GM18520 (cell line): ENCODE results near the gene THYN1.

ENCODE experiments used
- ATAC-seq: cut with Tn5 transposase; IDR thresholded peaks from one replicate; pipeline ENCODE4 v1.9.1; 2021; ENCODE audit not compliant: unreplicated experiment

Gene THYN1

GRCh38 chr11:134250675-134251074 lies 2.5 kb downstream of the THYN1 start:
- ATAC-seq: no peak

DNA sequence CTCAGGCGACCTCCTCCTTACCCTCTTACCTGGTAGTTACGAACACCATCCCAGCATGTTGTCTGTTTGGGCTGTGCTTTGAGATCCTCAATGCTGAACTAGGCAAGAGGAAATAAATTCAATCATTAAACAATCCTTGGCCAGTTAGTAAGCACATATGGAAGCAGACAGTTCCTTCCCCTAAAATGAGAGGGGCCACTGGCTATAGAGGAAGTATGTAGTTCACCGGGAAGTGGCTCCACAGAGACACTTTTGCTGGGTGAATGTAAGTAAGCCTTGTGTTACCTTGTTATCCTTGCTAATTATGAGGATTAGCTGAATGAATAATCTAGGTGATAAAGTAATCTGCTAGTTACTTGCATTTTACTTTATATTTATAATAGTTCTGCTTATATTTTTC lies 2.9 kb downstream of the THYN1 start:
- no peak for ATAC-seq

DNA sequence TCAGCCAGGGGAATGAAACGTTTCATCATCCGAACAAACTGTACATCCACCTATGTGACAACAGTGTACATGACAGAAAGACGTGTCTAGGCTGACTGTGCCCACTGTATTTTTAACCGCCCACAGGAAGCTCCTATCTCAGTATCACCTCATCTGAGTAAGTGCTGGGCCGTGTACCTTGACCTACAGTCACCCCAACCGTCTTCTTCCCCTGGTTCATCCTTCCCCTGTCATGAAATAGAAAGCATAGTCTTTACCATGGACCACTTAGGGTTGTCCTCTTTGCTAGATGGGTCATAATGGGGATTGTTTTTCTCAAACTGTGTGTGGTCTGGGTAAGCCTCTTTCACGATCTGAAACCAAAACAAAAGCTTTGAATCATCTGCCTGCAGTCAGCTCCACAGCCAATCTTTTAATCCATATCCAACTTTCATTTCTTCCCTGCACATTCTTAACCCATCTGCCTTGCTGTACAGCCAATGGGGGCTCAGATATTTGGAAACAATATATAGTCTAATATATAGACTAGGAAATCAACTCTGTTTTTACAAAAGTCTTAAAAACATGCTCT lies 4.2 kb downstream of the THYN1 start:
- ATAC-seq: no peak

DNA sequence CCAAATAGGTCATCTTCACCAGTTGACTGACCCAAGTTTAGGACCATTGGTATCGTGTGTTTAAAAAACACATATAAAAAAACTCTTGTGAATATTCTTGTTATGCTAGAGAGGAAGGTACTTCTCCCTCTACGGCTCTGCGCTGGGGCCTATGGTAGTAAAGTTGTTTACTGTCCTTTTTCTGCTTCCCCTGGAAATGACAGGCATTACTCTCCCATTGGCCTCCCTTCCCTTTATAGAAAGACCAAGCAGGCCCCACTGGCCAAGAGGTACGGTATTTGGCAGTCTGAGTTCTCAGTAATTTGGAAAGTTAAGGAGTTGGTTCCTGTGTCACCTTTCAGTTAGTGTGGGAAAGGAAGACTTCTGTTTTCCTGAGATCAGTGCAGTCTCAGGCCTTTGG lies 6.5 kb downstream of the THYN1 start:
- no peak for ATAC-seq

DNA sequence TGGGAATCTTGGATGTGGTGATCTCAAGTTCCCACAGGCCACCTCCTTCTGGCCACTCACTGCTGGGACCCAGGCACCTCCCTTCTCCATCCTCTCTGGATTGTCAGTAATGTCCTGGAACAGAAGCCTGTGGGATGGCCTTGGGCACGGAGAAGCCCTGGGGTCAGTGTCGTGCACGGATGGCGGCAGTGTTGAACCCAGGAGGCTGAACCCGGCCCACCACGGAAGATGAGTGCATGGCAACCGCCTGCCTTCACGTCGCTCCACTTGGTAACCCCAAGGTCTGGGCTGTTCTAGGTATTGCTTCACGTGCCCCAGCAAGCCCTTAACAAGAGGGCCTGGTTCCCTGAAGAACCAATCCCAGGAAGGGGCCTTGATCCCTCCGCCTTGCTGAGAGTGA lies 7.1 kb downstream of the THYN1 start:
- no peak for ATAC-seq

DNA sequence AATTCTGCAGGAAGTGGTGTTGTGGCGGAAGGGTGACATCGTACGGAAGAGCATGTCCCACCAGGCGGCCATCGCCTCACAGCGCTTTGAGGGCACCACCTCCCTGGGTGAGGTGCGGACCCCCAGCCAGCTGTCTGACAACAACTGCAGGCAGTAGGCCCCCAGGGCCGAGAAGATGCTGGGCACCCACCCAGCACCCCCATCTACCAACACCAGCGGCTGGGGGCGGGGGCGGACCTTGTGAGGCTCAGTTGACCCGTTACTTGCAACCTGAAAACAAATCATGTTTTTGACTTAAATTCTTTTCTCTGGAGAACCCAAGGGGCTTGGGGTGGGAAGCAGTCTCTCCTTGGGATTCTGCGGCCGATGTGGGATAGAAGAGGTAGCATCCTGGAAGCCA lies 7.7 kb downstream of the THYN1 start:
- ATAC-seq: no peak

DNA sequence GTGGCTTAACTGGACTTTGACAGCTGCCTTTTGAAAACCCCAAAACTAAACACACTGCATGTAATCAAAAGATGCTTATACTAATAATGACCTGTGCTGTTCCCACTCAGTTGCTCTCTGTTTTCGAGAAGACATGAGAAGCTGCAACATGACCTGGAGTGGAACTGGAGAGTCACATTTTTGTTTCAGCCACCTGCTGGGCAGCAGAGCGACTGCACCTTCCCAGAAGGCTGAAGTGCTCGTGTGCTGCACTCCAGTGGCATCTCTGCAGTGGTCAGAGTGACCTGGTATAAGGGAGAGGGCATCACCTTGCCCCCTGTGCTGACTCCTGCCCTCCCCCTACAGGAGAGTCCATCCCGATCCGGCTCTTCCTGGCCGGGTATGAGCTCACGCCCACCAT lies 8.6 kb downstream of the THYN1 start:
- ATAC-seq: no peak

DNA sequence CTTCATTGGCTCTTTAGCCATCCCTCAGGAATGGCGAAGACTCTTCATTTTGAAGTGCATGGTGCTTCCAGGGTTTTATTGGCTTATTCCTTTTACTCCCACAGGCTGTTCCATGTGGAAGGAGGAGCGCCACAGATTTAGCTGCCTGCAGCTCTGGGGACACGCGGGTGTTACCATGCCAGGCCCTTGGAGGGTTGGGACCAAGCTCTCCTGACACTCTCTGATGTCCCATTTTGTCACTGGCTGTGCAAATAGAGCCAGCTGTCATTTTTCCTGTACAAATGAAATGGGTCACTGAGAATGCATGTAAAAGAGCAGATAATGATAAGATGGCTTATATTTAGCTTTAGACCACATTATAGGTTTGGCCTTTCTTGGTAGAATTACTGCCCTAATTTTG lies 9.2 kb downstream of the THYN1 start:
- ATAC-seq: no peak

DNA sequence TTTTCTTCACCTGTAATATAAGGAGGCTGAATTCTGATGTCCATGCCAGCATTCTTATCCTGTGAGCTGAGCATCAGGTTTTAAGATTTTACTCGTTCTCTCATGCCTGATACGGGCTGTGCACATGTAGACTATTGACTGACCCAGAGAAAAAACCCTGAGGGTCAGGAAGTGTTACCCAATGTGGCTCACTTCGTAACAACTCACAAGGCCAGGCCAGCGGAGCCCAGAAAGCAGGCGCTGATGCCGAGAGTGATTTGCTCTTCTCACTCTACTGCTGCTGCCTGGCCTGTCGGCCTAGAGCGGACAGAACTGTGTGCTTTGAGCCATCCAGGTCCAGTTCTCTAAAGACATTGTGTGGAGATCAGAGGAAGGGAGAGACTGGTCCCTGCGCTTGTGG lies 10.8 kb downstream of the THYN1 start:
- no peak for ATAC-seq

DNA sequence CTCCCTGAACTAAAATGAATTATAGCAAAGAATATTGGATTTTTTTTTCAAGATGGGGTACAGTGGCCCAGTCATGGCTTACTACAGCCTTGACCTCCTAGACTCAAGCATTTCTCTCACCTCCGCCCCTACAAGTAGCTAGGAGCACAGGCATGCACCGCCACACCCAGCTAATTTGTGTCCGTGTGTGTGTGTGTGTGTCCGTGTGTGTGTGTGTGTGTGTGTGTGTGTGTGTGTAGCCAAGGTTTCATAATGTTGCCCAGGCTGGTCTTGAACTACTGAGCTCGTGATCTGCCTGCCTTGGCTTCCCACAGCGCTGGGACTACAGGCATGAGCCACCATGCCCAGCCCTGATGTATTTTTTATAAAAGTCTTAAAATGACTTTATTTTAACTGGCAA lies 12.6 kb downstream of the THYN1 start:
- ATAC-seq: no peak

- no peak for ATAC-seq
Observed at GRCh38 chr11:134238956-134239355, 14.2 kb downstream of the THYN1 start.

DNA sequence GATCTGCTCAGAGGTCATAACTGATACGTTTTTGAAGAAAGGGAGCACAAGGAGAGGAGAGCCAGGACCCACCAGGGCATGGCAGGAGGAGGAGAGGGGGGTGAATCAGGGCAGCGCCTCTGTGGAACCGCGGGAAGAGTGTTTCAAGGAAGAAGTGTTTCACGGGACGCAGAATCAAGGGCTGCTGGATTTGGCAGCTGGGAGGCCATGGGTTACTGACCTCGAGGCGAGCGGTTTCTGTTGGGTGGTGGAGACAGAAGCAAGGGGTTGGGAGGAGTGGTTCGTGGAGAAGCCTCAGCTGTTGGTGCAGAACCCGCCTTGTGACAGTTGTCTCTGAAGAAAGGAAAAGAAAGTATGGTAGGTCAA lies 15.6 kb downstream of the THYN1 start:
- ATAC-seq: no peak

- no peak for ATAC-seq
Observed at GRCh38 chr11:134236834-134237556, 16.2 kb downstream of the THYN1 start.

- no peak for ATAC-seq
Observed at GRCh38 chr11:134235399-134235798, 17.8 kb downstream of the THYN1 start.

GRCh38 chr11:134233729-134234179 lies 19.4 kb downstream of the THYN1 start:
- ATAC-seq: no peak

- no peak for ATAC-seq
Observed at GRCh38 chr11:134231958-134232659, 21.0 kb downstream of the THYN1 start.

DNA sequence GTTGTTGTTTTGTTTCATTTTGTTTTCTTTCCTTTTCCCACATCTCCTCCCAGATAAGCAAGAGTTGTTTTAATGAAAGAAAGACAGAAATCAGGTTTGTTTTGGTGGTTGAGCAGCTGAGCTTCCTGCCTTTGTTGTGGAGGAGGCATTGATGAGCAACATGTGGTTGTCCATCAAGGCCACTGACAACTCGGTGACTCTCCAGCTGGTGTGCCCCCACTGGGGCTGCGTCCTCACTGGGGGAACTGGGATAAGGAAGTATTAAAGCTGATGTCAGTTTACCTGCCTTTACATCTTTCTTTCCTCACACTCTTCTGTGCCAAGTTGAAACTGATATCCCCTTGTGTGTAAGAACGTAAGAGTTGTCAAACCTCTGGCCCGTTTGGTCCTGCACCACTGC lies 22.8 kb downstream of the THYN1 start:
- no peak for ATAC-seq

DNA sequence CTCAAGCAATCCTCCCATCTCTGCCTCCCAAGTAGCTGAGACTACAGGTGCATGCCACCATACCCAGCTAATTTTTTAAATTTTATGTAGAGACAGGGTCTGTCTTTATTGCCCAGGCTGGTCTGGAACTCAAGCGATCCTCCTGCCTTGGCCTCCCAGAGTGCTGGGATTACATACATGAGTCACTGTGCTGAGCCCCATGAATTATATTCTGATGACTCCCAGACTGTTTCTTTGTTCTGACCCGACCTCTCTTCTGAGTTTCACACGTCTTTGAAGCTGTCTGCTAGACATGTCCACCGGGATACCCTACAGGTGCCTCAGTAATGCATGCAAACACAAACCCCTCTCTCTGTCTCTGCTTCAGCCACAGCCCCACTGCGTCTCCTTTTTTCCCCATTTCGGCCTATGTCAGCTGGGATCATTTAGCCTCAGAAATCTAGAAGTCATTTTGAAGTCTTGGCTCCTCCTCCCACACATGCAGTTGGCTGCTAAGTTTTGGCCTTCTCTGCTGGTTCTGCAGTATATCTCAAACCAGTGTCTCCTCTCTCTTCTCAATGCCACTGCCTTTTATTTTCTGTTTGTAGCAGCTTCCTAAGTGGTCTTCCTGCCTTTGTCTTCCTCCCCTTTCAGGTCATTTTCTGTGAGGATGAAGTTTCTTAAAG lies 23.9 kb downstream of the THYN1 start:
- no peak for ATAC-seq

- peak; percentile 33 for ATAC-seq
Observed at GRCh38 chr11:134228625-134229024, 24.5 kb downstream of the THYN1 start.

DNA sequence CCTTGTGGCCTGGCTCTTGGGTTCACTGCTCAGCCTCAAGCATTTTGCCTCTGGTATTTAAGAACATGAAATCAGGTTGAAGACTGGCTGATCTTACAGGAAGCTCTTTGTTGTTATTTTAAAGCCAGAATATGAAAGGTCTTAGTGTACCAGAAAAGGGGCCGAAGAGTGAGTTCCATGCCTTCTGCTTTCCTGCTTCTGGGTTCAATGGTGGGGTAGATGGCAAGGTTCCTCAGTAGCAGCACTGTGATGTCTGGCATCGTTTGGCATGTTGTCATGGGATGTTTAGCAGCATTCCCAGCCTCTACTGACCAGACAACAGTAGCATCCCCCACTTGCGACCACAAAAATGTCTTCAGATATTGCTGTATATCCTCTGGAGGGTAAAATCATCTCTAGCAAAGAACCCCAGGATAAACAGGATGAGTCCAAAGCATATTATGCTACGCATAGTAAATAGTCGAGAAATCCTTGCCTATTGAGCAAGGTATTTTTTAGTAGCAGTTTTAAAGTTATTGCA lies 26.3 kb downstream of the THYN1 start:
- ATAC-seq: no peak
